Duodenal mucosa (tissue), 2 donors: ENCODE data around the gene LRRC3B.

Source experiments
- H3K27ac ChIP-seq: one replicate; pipeline ENCODE4 v1.7.0; 2013; ENCODE audit warnings: low read depth, low read length
- H3K27me3 ChIP-seq, 2 donors: one replicate each; pipeline ENCODE4 v1.7.0; 2013; ENCODE audit warnings: low read length in 2 of 2, control low read depth in 1 of 2; ENCODE audit not compliant: insufficient read depth in 2 of 2, control insufficient read depth in 1 of 2
- H3K36me3 ChIP-seq, 2 donors: one replicate each; pipeline ENCODE4 v1.7.0; 2013; ENCODE audit warnings: low read length in 2 of 2, control low read depth in 1 of 2; ENCODE audit not compliant: insufficient read depth in 2 of 2, control insufficient read depth in 1 of 2
- H3K4me1 ChIP-seq, 2 donors: one replicate each; pipeline ENCODE4 v1.7.0; 2013; ENCODE audit warnings: low read length in 2 of 2, control low read depth in 1 of 2; ENCODE audit not compliant: insufficient read depth in 2 of 2, control insufficient read depth in 1 of 2
- H3K4me3 ChIP-seq, 2 donors: one replicate each; pipeline ENCODE4 v1.7.0; 2013; ENCODE audit warnings: low read length in 2 of 2, low read depth in 1 of 2
- H3K9ac ChIP-seq, 2 donors: one replicate each; pipeline ENCODE4 v1.7.0; 2013; ENCODE audit warnings: low read length in 2 of 2, low read depth in 1 of 2
- H3K9me3 ChIP-seq, 2 donors: one replicate each; pipeline ENCODE4 v1.7.0; 2013; ENCODE audit warnings: low read length in 2 of 2, control low read depth in 1 of 2; ENCODE audit not compliant: control insufficient read depth in 1 of 2

Gene LRRC3B, protein sequence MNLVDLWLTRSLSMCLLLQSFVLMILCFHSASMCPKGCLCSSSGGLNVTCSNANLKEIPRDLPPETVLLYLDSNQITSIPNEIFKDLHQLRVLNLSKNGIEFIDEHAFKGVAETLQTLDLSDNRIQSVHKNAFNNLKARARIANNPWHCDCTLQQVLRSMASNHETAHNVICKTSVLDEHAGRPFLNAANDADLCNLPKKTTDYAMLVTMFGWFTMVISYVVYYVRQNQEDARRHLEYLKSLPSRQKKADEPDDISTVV

DNA sequence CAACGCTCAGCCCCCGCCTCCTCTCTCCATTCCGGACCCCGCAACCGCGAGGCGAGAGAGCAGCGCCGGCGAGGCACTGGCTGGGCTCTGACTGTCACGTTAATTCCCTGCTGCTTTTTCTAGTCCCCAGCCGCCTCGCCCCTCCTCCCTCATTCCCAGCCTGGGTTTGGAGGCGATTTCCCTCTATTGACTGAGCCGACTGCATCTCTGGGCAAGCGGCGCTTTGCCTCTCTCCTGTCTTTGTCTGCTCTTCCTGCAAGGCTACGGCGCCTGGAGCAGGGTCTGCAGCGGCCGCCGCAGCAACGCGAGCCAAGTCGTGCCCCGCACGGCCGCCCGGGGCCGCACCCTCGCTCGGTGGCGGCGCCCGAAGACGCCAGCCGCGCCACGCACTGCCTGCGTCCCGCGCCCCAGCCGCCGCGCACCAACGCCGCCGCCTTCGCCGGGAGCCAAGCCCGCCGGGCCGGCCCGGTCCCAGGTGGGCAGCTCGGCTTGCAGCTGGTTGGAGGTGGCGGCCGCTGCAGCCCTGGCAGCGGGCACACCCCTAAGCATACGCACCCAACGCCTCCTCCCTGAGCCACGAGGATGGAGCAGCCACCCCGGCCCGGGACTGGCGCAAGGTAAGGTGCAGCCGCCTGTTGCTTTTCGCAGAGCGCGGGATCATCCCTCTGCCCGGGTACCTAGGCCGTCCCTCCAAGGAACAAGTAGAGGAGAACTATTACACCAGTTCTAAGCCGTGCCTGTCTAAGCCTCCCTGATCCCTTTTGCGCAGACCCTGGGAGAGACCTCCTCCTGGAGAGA lies at the start of gene LRRC3B:
Gene LRRC3B (plus strand): TSS at position 152 of the 798 bp plus-strand sequence. CDS start 86,901 bp downstream, outside the sequence.
- Histone ChIP-seq H3K9me3 (no peaks in the 10 kb centered on the region), H3K4me3 (peak within 1 kb of the TSS in 1 of 2 donors; percentile 41), H3K4me1 (no peaks in the 10 kb centered on the region), H3K36me3 (no peaks in the 10 kb centered on the region), H3K27me3 (peaks cover 0 to 24% of the 10 kb centered on the region in 2 donors), H3K27ac (no peak within 1 kb of the TSS), H3K9ac (no peak within 1 kb of the TSS)

DNA sequence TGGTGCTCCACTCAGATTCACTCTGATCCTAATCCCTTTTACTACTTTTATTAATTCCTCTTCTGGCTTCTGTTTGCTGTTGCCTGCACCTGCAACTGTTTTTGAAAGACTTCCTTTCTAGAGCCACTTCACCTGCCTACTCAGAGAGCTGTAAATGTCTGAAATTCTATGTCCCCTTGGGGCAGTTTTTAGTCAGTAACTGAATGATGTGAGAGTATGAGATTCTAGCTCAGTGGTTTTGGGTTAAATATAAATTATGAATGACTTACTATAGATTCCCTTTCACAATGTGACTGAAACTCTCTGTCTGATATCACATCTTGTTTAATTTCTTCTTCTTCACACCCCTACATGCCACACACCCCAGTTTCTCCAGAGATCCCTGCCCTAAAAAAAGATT lies 47.8 kb upstream of the LRRC3B start:
- no peak overlapping the region for H3K4me3 ChIP-seq
- H3K27me3 ChIP-seq: no peaks in the 10 kb centered on the region
- no peak overlapping the region for H3K27ac ChIP-seq

DNA sequence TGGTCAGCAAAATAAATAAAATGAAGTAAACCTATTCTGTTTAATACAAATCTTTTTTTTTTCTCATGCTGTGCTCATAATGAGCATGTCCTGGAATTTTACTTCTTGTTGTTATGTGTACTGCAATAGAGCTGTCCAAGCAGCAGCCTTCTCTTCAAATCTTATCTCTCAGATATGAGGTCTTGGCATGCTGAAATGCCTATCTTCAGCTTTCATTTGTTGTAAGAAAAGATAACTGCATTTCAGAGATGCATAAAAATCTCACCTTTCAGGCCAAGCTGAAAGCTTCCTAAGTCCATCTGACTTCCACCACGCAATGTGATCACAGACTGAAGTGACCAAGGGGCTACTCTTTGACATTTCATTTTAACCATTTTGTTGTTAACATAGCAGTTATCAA lies 43.5 kb upstream of the LRRC3B start:
- Histone ChIP-seq H3K4me1 (no peaks in the 10 kb centered on the region), H3K27ac (no peak overlapping the region), H3K9ac (no peak overlapping the region), H3K9me3 (peaks cover 2 to 5% of the 10 kb centered on the region in 2 donors), H3K4me3 (no peak overlapping the region), H3K27me3 (no peaks in the 10 kb centered on the region), H3K36me3 (no peaks in the 10 kb centered on the region)

More for the DNA sequence above, 47.8 kb upstream of the LRRC3B start:
- H3K9me3 ChIP-seq: peaks cover 0 to 5% of the 10 kb centered on the region in 2 donors
- H3K9ac ChIP-seq: no peak overlapping the region
- H3K4me1 ChIP-seq: no peaks in the 10 kb centered on the region
- no peaks in the 10 kb centered on the region for H3K36me3 ChIP-seq

DNA sequence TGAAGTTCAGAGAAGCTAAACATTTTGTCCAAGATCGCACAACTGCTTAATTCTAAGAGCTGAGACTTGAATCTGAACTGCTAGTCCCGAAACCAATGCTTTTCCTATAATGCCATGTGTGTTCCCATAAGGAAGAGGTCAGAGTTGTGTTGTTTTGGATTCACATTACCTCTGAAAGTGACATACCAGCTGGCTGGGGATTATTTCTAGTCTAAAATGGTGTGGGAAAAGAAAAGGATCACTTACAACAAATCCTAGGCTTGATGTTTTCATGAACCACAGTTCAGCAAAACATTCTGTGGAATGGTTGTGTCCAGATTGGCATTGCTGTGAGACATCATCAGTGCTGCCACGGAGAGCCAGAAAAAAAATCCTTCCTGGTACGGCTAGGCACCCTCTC lies 35.0 kb upstream of the LRRC3B start:
- Histone ChIP-seq H3K36me3 (no peaks in the 10 kb centered on the region), H3K4me1 (no peaks in the 10 kb centered on the region), H3K9me3 (peaks cover 3 to 4% of the 10 kb centered on the region in 2 donors), H3K4me3 (no peak overlapping the region), H3K27ac (no peak overlapping the region), H3K9ac (no peak overlapping the region), H3K27me3 (no peaks in the 10 kb centered on the region)

DNA sequence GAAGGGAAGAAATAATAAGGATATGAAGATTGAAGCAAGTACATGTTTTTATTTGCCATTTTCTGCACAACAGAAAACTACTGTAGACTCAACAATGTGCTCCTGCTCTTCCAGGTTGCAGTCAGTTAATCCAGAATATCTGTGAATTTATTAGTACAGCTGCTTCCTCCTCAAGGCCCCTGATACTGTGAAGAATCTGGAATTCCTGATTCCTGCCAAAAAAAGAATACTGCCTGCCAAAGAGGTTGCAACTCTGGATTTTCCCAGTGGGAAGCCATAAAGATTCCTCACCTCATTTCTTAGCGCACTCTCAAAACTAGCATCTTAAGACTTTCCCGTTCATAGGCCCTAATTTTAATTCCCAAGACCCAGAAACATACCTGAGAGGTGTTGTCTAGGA lies 33.6 kb upstream of the LRRC3B start:
- Histone ChIP-seq H3K4me3 (no peak overlapping the region), H3K9ac (no peak overlapping the region), H3K36me3 (no peaks in the 10 kb centered on the region), H3K27me3 (no peaks in the 10 kb centered on the region), H3K4me1 (no peaks in the 10 kb centered on the region), H3K9me3 (peaks cover 3 to 4% of the 10 kb centered on the region in 2 donors), H3K27ac (no peak overlapping the region)

DNA sequence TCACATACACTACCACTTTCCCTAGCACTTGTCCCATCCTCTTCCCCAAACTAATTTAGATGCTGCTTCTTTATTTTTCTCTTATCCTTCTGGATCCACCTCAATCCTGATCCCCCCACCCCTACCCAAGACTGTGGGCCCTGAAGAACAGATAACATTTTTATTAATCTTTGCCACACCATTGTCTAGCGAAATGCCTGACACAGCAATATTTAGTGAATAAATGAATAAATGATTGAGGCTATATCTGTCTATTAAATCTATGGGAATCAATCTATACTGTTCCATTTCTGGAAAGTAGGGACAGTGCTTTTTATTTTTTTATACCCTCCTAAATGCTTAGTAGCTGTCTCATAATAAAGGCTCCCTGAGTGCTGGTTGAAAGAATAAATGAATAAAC lies 32.9 kb upstream of the LRRC3B start:
- no peaks in the 10 kb centered on the region for H3K4me1 ChIP-seq
- H3K36me3 ChIP-seq: no peaks in the 10 kb centered on the region
- H3K9me3 ChIP-seq: peaks cover 3 to 4% of the 10 kb centered on the region in 2 donors
- H3K27me3 ChIP-seq: no peaks in the 10 kb centered on the region
- H3K9ac ChIP-seq: no peak overlapping the region
- no peak overlapping the region for H3K27ac ChIP-seq
- H3K4me3 ChIP-seq: no peak overlapping the region

DNA sequence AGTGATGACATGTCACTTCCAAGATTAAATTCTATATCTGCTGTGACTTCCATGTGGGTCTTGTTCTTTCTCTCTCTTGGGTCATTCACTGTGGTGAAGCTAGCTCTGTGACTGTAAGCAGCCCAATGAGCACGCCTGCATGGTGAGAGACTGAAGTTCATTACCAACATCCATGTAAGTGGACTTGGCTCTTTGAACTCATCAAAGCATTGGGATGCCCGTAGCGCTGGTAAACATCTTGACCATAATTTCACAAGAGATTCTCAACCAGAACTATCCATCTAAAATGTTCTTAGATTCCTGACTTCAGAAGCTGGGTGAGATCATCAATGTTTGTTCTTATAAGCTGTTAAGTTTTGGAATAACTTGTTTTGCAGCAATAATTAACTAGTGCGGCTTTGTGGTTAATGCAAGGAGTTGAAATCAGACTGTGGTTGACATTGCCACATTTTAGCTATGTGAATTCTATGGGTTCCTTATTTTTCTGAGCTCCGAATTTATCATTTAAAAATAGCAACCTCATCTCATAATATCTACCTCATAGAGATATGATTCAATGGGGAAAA lies 31.6 kb upstream of the LRRC3B start:
- Histone ChIP-seq H3K27ac (no peak overlapping the region), H3K36me3 (no peaks in the 10 kb centered on the region), H3K4me1 (no peaks in the 10 kb centered on the region), H3K27me3 (no peaks in the 10 kb centered on the region), H3K4me3 (no peak overlapping the region), H3K9ac (no peak overlapping the region), H3K9me3 (peaks cover 6 to 7% of the 10 kb centered on the region in 2 donors)

DNA sequence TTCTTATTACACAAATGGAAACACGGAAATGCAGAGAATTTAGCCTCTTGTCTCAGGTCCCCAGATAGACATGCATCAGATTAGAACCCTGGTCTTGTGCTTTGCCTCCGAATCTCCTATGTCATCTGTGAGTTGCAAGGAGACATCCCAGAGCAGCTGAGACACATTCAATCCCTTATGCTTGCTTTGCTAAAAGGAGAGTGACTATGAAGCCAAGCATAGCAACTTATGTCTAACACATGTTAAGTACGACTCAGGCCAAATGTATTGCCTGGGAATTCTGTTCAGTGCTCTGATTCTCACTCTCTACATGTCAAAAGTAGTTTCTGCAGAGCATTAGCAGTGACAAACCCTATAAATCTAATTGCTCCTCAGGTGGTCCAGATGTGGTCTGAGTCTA lies 30.6 kb upstream of the LRRC3B start:
- H3K9me3 ChIP-seq: peaks cover 8 to 11% of the 10 kb centered on the region in 2 donors
- no peaks in the 10 kb centered on the region for H3K4me1 ChIP-seq
- no peak overlapping the region for H3K4me3 ChIP-seq
- no peak overlapping the region for H3K27ac ChIP-seq
- no peak overlapping the region for H3K9ac ChIP-seq
- H3K27me3 ChIP-seq: no peaks in the 10 kb centered on the region
- H3K36me3 ChIP-seq: no peaks in the 10 kb centered on the region

DNA sequence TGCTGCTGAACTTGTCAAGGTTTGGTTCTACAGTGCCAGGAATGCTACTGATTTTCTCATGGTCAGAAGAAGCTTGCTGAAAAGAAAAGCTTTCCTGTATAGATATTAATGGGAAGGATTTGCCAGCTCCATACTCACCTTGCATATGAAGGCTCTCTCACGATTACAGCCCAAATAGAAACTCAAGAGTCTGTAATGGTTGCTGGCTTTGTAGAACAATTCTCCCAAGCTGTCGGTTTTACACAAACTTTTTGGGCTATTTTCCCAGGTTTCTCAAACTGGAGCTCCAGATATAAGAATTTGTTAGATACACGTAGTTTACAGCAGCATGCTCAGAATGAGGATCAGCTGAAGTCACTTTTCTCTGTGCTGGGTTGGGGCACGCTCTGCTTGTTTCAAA lies 30.1 kb upstream of the LRRC3B start:
- no peaks in the 10 kb centered on the region for H3K27me3 ChIP-seq
- H3K9ac ChIP-seq: no peak overlapping the region
- no peak overlapping the region for H3K27ac ChIP-seq

DNA sequence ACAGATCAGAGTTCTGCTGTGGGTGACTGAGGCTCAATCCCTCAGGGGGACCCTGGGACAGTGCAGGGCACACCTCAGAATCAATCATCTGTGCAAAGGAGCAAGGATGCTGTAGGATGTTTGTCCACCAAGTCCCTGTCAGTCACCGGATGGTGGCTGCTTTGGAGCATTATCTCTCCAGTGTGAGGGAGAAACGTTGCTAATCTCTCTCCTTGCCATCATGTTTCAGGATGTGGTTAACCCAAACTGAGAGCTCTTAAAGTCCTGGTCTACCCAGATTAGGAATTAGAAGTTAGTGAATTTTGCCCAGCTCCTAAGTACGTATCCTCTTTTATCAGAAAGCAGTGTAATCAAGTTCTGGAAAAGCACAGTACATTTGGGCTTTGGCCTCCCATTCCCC lies 26.2 kb upstream of the LRRC3B start:
- Histone ChIP-seq H3K36me3 (no peaks in the 10 kb centered on the region), H3K9me3 (peaks cover 8 to 9% of the 10 kb centered on the region in 2 donors), H3K4me1 (no peaks in the 10 kb centered on the region), H3K27ac (no peak overlapping the region), H3K27me3 (no peaks in the 10 kb centered on the region), H3K9ac (no peak overlapping the region), H3K4me3 (no peak overlapping the region)

More for the DNA sequence above, 30.1 kb upstream of the LRRC3B start:
- H3K4me3 ChIP-seq: no peak overlapping the region
- H3K36me3 ChIP-seq: no peaks in the 10 kb centered on the region
- no peaks in the 10 kb centered on the region for H3K4me1 ChIP-seq
- H3K9me3 ChIP-seq: peaks cover 8 to 9% of the 10 kb centered on the region in 2 donors
